ENCODE results near the gene IFI44L. TPM values are rescaled to one million over a fixed set of nuclear protein-coding genes. Genes with fewer than 3 reads are reported as not detected.
A peak's percentile ranks its signal among the peaks of the same experiment; 100 is the strongest.

The IFI44L gene
- total RNA-seq, 1 donor from 2014 or later = 5.4 TPM

GRCh38 chr1:78620666-78621065 lies 418 bp downstream of the IFI44L start:
- H3K27me3 ChIP-seq (ENCODE audit: low read depth) = no peaks in the 10 kb centered on the region
- peak overlapping the region; percentile 86 for H3K27ac ChIP-seq (replicated peaks)
- no peaks in the 10 kb centered on the region for H3K9me3 ChIP-seq (replicated peaks)
- TF ChIP-seq, protein P1, sequence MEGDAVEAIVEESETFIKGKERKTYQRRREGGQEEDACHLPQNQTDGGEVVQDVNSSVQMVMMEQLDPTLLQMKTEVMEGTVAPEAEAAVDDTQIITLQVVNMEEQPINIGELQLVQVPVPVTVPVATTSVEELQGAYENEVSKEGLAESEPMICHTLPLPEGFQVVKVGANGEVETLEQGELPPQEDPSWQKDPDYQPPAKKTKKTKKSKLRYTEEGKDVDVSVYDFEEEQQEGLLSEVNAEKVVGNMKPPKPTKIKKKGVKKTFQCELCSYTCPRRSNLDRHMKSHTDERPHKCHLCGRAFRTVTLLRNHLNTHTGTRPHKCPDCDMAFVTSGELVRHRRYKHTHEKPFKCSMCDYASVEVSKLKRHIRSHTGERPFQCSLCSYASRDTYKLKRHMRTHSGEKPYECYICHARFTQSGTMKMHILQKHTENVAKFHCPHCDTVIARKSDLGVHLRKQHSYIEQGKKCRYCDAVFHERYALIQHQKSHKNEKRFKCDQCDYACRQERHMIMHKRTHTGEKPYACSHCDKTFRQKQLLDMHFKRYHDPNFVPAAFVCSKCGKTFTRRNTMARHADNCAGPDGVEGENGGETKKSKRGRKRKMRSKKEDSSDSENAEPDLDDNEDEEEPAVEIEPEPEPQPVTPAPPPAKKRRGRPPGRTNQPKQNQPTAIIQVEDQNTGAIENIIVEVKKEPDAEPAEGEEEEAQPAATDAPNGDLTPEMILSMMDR (IDR thresholded peaks at IDR 0.05; ENCODE audit: borderline replicate concordance) = no peak
- H3K4me3 ChIP-seq = peak overlapping the region; percentile 61
- no peak for DNase-seq
- no peaks in the 10 kb centered on the region for H3K36me3 ChIP-seq
- intact Hi-C loops (cut with micrococcal nuclease) = no loop called here
- H3K4me1 ChIP-seq = peaks cover 31% of the 10 kb centered on the region

GRCh38 chr1:78622548-78622947 lies 2.3 kb downstream of the IFI44L start:
- no peaks in the 10 kb centered on the region for H3K27me3 ChIP-seq (ENCODE audit: low read depth)
- no peaks in the 10 kb centered on the region for H3K36me3 ChIP-seq
- peak overlapping the region; percentile 86 for H3K27ac ChIP-seq (replicated peaks)
- peak overlapping the region; percentile 61 for H3K4me3 ChIP-seq
- TF ChIP-seq, protein P1 (IDR thresholded peaks at IDR 0.05; ENCODE audit: borderline replicate concordance) = no peak
- H3K9me3 ChIP-seq (replicated peaks) = no peaks in the 10 kb centered on the region
- no peak for DNase-seq
- peaks cover 41% of the 10 kb centered on the region for H3K4me1 ChIP-seq
- intact Hi-C loops (cut with micrococcal nuclease) = no loop called here

DNA sequence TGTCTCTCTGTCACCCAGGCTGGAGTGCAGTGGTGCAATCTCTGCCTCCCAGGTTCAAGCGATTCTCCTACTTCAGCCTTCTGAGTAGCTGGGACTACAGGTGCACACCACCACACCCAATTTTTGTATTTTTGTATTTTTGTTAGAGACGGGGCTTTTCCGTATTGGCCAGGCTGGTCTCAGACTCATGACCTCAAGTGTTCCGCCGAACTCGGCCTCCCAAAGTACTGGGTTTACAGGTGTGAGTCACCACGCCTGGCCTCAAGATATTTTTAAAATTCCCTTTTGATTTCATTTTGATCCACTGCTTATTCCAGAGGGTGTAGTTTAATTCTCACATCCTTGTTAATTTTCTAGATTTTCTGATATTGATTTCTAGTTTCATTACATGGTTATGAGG lies 3.8 kb downstream of the IFI44L start:
- Histone ChIP-seq H3K27ac (replicated peaks) (peak overlapping the region; percentile 86), H3K27me3 (ENCODE audit: low read depth) (no peaks in the 10 kb centered on the region), H3K9me3 (replicated peaks) (no peaks in the 10 kb centered on the region), H3K4me3 (no peak overlapping the region), H3K4me1 (peaks cover 26% of the 10 kb centered on the region), H3K36me3 (no peaks in the 10 kb centered on the region)
- DNase-seq = no peak
- intact Hi-C loops (cut with micrococcal nuclease) = no loop called here
- TF ChIP-seq, protein P1 (IDR thresholded peaks at IDR 0.05; ENCODE audit: borderline replicate concordance) = no peak

DNA sequence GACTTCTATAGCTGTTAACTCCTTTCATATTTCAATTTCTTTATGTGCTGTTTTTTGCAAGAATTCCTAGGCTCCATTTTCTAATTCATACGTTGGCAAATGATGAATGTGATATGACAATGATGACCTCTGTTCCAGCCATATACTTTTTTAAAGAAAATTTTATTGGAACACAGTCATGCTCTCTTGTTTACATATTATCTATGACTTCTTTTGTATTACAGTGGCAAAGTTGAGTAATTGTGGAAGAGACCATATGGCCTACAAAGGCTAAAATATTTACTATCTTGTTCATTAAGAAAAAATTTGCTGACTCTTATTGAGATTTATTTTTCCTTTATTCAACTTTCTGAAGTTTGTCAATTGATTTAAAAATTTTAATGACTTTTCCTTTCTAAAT lies 7.1 kb downstream of the IFI44L start:
- no peaks in the 10 kb centered on the region for H3K36me3 ChIP-seq
- no peak overlapping the region for H3K27ac ChIP-seq (replicated peaks)
- peaks cover 19% of the 10 kb centered on the region for H3K4me1 ChIP-seq
- intact Hi-C loops (cut with micrococcal nuclease) = no loop called here
- H3K27me3 ChIP-seq (ENCODE audit: low read depth) = no peaks in the 10 kb centered on the region
- H3K9me3 ChIP-seq (replicated peaks) = no peaks in the 10 kb centered on the region
- H3K4me3 ChIP-seq = no peak overlapping the region
- TF ChIP-seq, protein P1 (IDR thresholded peaks at IDR 0.05; ENCODE audit: borderline replicate concordance) = no peak
- no peak for DNase-seq

DNA sequence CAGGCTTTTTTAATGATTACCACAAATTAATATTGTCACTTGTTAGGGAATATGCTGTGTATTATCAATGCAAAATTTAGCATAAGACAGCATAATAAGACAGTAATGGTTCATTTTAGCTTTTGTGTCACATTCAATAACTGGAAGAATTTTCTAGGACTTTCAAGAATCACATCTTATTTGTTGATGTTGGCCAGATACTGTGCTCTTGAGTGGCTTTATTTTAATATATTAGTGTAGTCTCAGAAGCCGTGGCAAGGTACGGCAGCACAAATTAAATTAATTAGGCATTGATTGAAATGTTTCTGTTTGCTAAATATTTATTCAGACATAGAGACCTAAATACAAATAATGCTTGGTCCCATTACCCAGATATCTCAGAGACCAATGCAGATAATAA lies 10.4 kb downstream of the IFI44L start:
- Histone ChIP-seq H3K4me1 (peaks cover 14% of the 10 kb centered on the region), H3K4me3 (no peak overlapping the region), H3K9me3 (replicated peaks) (peaks cover 13% of the 10 kb centered on the region), H3K27me3 (ENCODE audit: low read depth) (no peaks in the 10 kb centered on the region), H3K27ac (replicated peaks) (no peak overlapping the region), H3K36me3 (no peaks in the 10 kb centered on the region)
- intact Hi-C loops (cut with micrococcal nuclease) = no loop called here
- no peak for DNase-seq
- TF ChIP-seq, protein P1 (IDR thresholded peaks at IDR 0.05; ENCODE audit: borderline replicate concordance) = no peak

GRCh38 chr1:78633209-78633608 lies 13.0 kb downstream of the IFI44L start:
- TF ChIP-seq, protein P1 (IDR thresholded peaks at IDR 0.05; ENCODE audit: borderline replicate concordance) = no peak
- intact Hi-C loops (cut with micrococcal nuclease) = no loop called here
- no peaks in the 10 kb centered on the region for H3K4me1 ChIP-seq
- H3K4me3 ChIP-seq = no peak overlapping the region
- no peaks in the 10 kb centered on the region for H3K27me3 ChIP-seq (ENCODE audit: low read depth)
- peaks cover 13% of the 10 kb centered on the region for H3K9me3 ChIP-seq (replicated peaks)
- H3K27ac ChIP-seq (replicated peaks) = no peak overlapping the region
- DNase-seq = no peak
- H3K36me3 ChIP-seq = no peaks in the 10 kb centered on the region

All from left ventricle myocardium inferior (tissue), 1 donor.